Transverse colon (tissue), 4 donors: ENCODE data around the gene GGA1.

Experiments
- POLR2AphosphoS5 ChIP-seq, 3 donors: sonication (generic); formaldehyde crosslinking; IDR thresholded peaks; one replicate each; pipeline ENCODE4 v1.6.1; 2016; ENCODE audit warnings: antibody characterized with exemption in 3 of 3
- TF ChIP-seq, protein P1 (sequence below), 5 experiments: fragments of 200-600 bp in 3 of 5; fragments of 450-650 bp in 2 of 5; sonication (generic) in 3 of 5; IDR thresholded peaks; 1 replicate in 2 of 5; 2 replicates in 3 of 5; pipeline ENCODE4 v1.5.1; 2016 to 2017; ENCODE audit warnings: antibody characterized with exemption in 5 of 5, inconsistent platforms in 3 of 5, mild to moderate bottlenecking in 2 of 5, moderate library complexity in 1 of 5

DNA sequence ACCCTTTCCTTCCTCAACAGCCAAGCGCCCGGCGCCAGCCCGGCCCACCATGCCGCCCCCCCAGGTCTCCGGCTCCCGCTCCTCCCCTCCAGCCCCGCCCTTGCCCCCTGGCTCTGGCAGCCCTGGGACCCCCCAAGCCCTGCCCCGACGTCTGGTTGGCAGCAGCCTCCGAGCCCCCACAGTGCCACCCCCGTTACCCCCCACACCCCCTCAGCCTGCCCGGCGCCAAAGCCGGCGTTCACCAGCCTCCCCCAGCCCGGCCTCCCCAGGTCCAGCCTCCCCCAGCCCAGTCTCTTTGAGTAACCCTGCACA lies 46.6 kb downstream of the GGA1 start:
- TF ChIP-seq POLR2AphosphoS5 (IDR thresholded peaks at IDR 0.05), result no peak
- TF ChIP-seq, protein P1, sequence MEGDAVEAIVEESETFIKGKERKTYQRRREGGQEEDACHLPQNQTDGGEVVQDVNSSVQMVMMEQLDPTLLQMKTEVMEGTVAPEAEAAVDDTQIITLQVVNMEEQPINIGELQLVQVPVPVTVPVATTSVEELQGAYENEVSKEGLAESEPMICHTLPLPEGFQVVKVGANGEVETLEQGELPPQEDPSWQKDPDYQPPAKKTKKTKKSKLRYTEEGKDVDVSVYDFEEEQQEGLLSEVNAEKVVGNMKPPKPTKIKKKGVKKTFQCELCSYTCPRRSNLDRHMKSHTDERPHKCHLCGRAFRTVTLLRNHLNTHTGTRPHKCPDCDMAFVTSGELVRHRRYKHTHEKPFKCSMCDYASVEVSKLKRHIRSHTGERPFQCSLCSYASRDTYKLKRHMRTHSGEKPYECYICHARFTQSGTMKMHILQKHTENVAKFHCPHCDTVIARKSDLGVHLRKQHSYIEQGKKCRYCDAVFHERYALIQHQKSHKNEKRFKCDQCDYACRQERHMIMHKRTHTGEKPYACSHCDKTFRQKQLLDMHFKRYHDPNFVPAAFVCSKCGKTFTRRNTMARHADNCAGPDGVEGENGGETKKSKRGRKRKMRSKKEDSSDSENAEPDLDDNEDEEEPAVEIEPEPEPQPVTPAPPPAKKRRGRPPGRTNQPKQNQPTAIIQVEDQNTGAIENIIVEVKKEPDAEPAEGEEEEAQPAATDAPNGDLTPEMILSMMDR (IDR thresholded peaks at IDR 0.05), result no peak
